Inflammatory macrophage treated with lipopolysaccharide for 4 hours (primary cell): ENCODE measurements around the gene CENPK.
A peak's percentile ranks its signal among the peaks of the same experiment; 100 is the strongest.

Source experiments
- DNase-seq: peaks from one replicate; pipeline ENCODE4 v3.0.0-alpha.2; 2020

The CENPK gene

GRCh38 chr5:65562731-65563701 lies at the start of gene CENPK, which contains the start of gene PPWD1:
Gene CENPK, minus strand, starts transcription at chr5:65563168. Its CDS starts 8,261 bp downstream, at chr5:65554907.
Gene PPWD1, plus strand, starts transcription at chr5:65563296. Its CDS starts 15 bp downstream, at chr5:65563311.
- peak; percentile 96 for DNase-seq

GRCh38 chr5:65612298-65612907 lies 49.4 kb upstream of the CENPK start:
- no peak for DNase-seq

- DNase-seq: no peak
These were observed 48.6 kb upstream of the CENPK start for GRCh38 chr5:65611524-65611923.

GRCh38 chr5:65601761-65602160 lies 38.8 kb upstream of the CENPK start:
- DNase-seq: peak; percentile 24

- no peak for DNase-seq
These were observed 25.7 kb upstream of the CENPK start for GRCh38 chr5:65588694-65589093.

- no peak for DNase-seq
These were observed 14.2 kb upstream of the CENPK start for GRCh38 chr5:65577141-65577540.

GRCh38 chr5:65570598-65571226 lies 7.7 kb upstream of the CENPK start:
- no peak for DNase-seq

GRCh38 chr5:65566505-65566904 lies 3.5 kb upstream of the CENPK start:
- DNase-seq: no peak

- DNase-seq: peak; percentile 10
These were observed 809 bp upstream of the CENPK start for GRCh38 chr5:65563777-65564176.

GRCh38 chr5:65556718-65557117 lies 6.2 kb downstream of the CENPK start:
- DNase-seq: no peak

GRCh38 chr5:65556181-65556580 lies 6.8 kb downstream of the CENPK start:
- no peak for DNase-seq

- no peak for DNase-seq
These were observed 7.7 kb downstream of the CENPK start for GRCh38 chr5:65555287-65555686.

- DNase-seq: no peak
These were observed 9.0 kb downstream of the CENPK start for GRCh38 chr5:65553941-65554340.

- no peak for DNase-seq
These were observed 14.7 kb downstream of the CENPK start for GRCh38 chr5:65548281-65548680.

GRCh38 chr5:65546141-65546540 lies 16.8 kb downstream of the CENPK start:
- DNase-seq: no peak

- no peak for DNase-seq
These were observed 18.5 kb downstream of the CENPK start for GRCh38 chr5:65544473-65544872.

- DNase-seq: no peak
These were observed 23.1 kb downstream of the CENPK start for GRCh38 chr5:65539827-65540226.

- DNase-seq: no peak
These were observed 27.4 kb downstream of the CENPK start for GRCh38 chr5:65535529-65535987.

GRCh38 chr5:65530904-65531303 lies 32.1 kb downstream of the CENPK start:
- DNase-seq: no peak

- DNase-seq: no peak
These were observed 37.2 kb downstream of the CENPK start for GRCh38 chr5:65525726-65526125.

- no peak for DNase-seq
These were observed 50.6 kb downstream of the CENPK start for GRCh38 chr5:65512170-65512937.

- no peak for DNase-seq
These were observed 54.0 kb downstream of the CENPK start for GRCh38 chr5:65508978-65509377.

GRCh38 chr5:65506961-65507360 lies 56.0 kb downstream of the CENPK start:
- no peak for DNase-seq
